HL-60 (cell line): Measurements from ENCODE around the gene TOGARAM1.

Source experiments
- DNase-seq, 2 experiments: peaks; one replicate each; pipeline ENCODE4 v3.0.0-alpha.2; 2010 to 2020; ENCODE audit warnings: low read depth in 1 of 2, low spot score in 1 of 2
- H3K27ac ChIP-seq: fragments of 250-450 bp; sonication (Bioruptor Pico); replicated peaks from 2 replicates; pipeline ENCODE4 v1.5.1; 2020; ENCODE audit warnings: mild to moderate bottlenecking, moderate library complexity
- H3K27me3 ChIP-seq: fragments of 250-450 bp; sonication (Bioruptor Pico); 2 replicates; pipeline ENCODE4 v1.5.1; 2021; ENCODE audit warnings: mild to moderate bottlenecking, moderate library complexity; ENCODE audit not compliant: insufficient read depth, poor library complexity, severe bottlenecking
- H3K4me3 ChIP-seq: replicated peaks from 2 replicates; pipeline ENCODE4 v1.5.1; 2011; ENCODE audit warnings: mild to moderate bottlenecking, control low read depth, low read length; ENCODE audit not compliant: insufficient read depth
- GABPA ChIP-seq: IDR thresholded peaks from 2 replicates; pipeline ENCODE4 v1.6.1; 2012; ENCODE audit warnings: low read depth
- POLR2AphosphoS5 ChIP-seq: IDR thresholded peaks from 2 replicates; pipeline ENCODE4 v1.6.1; 2012; ENCODE audit warnings: low read depth
- SPI1 ChIP-seq: IDR thresholded peaks from 2 replicates; pipeline ENCODE4 v1.6.1; 2012; ENCODE audit warnings: low read depth, mild to moderate bottlenecking, borderline replicate concordance
- TF ChIP-seq, protein P1 (sequence below): IDR thresholded peaks from one replicate; pipeline ENCODE4 v1.5.1; 2011; ENCODE audit warnings: low read length, control low read depth, inconsistent platforms; ENCODE audit not compliant: insufficient read depth
- TF ChIP-seq, protein P2 (sequence below): IDR thresholded peaks from 2 replicates; pipeline ENCODE4 v1.6.1; 2012; ENCODE audit warnings: low read depth; ENCODE audit not compliant: insufficient replicate concordance

The TOGARAM1 gene

DNA sequence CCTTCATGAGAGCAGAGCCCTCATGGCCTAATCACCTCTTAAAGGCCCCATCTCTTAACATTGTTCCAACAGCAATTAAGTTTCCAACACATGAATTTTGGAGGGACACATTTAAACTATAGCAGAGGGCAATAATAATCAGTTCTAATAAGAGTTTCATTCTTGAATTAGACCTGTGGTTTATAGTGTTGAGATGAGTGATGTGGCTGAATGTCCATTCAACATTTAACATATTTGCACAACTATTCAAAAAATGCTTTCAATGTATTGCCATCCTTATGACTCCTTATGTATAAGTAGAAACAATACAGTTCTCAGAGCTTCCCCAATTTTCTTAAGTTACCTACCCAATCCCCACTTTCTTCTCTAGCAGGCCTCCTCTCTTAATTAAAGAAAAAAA is 21.8 kb upstream of the TOGARAM1 start:
- no peak for DNase-seq
- TF ChIP-seq POLR2AphosphoS5 (no peak), GABPA (no peak), SPI1 (no peak)
- TF ChIP-seq, protein P1, sequence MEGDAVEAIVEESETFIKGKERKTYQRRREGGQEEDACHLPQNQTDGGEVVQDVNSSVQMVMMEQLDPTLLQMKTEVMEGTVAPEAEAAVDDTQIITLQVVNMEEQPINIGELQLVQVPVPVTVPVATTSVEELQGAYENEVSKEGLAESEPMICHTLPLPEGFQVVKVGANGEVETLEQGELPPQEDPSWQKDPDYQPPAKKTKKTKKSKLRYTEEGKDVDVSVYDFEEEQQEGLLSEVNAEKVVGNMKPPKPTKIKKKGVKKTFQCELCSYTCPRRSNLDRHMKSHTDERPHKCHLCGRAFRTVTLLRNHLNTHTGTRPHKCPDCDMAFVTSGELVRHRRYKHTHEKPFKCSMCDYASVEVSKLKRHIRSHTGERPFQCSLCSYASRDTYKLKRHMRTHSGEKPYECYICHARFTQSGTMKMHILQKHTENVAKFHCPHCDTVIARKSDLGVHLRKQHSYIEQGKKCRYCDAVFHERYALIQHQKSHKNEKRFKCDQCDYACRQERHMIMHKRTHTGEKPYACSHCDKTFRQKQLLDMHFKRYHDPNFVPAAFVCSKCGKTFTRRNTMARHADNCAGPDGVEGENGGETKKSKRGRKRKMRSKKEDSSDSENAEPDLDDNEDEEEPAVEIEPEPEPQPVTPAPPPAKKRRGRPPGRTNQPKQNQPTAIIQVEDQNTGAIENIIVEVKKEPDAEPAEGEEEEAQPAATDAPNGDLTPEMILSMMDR, result no peak
- TF ChIP-seq, protein P2, sequence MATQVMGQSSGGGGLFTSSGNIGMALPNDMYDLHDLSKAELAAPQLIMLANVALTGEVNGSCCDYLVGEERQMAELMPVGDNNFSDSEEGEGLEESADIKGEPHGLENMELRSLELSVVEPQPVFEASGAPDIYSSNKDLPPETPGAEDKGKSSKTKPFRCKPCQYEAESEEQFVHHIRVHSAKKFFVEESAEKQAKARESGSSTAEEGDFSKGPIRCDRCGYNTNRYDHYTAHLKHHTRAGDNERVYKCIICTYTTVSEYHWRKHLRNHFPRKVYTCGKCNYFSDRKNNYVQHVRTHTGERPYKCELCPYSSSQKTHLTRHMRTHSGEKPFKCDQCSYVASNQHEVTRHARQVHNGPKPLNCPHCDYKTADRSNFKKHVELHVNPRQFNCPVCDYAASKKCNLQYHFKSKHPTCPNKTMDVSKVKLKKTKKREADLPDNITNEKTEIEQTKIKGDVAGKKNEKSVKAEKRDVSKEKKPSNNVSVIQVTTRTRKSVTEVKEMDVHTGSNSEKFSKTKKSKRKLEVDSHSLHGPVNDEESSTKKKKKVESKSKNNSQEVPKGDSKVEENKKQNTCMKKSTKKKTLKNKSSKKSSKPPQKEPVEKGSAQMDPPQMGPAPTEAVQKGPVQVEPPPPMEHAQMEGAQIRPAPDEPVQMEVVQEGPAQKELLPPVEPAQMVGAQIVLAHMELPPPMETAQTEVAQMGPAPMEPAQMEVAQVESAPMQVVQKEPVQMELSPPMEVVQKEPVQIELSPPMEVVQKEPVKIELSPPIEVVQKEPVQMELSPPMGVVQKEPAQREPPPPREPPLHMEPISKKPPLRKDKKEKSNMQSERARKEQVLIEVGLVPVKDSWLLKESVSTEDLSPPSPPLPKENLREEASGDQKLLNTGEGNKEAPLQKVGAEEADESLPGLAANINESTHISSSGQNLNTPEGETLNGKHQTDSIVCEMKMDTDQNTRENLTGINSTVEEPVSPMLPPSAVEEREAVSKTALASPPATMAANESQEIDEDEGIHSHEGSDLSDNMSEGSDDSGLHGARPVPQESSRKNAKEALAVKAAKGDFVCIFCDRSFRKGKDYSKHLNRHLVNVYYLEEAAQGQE, result no peak
- no peaks in the 10 kb centered on the region for H3K27me3 ChIP-seq
- no peak overlapping the region; the same call in 1 of the 2 replicates for H3K27ac ChIP-seq
- no peak overlapping the region for H3K4me3 ChIP-seq

DNA sequence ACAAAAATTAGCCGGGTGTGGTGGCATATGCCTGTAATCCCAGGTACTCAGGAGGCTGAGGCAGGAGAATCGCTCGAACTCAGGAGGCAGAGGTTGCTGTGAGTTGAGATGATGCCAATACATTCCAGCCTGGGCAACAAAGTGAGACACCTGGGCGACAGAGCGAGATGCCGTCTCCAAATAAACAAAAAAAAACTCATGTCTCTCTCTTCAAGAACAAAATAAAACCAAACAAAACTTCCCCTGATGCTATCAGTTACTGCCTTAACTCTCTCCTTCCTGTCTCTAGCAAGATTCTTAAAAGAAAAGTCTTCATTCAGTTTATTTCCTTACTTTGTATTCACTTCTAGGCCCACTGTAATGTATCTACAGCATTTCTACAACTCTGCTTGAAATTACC is 21.0 kb upstream of the TOGARAM1 start:
- Histone ChIP-seq H3K27ac (no peak overlapping the region), H3K27me3 (no peaks in the 10 kb centered on the region), H3K4me3 (no peak overlapping the region)
- TF ChIP-seq POLR2AphosphoS5 (no peak), SPI1 (no peak), GABPA (no peak)
- TF ChIP-seq, protein P2, result no peak
- DNase-seq, result no peak

DNA sequence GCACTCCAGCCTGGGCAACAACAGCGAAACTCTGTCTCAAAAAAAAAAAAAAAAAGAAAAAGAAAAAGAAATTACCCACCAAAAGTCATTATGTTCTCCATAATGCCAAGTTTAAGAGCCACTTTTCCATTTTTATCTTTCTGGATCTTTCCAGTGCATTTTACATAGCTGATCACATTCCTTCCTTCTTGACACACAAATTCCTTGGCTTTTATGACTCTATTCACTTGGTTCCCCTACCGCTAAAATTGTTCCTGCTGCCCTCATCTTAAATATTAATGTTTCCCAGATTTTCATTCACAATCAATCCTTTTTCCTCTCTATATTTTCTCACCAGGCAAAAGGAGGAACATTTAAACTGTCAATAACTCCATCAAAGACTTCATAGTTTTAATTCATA is 20.4 kb upstream of the TOGARAM1 start:
- H3K27me3 ChIP-seq, result no peaks in the 10 kb centered on the region
- no peak for DNase-seq
- H3K27ac ChIP-seq, result no peak overlapping the region
- H3K4me3 ChIP-seq, result no peak overlapping the region
- TF ChIP-seq POLR2AphosphoS5 (no peak), GABPA (no peak), SPI1 (no peak)
- TF ChIP-seq, protein P2, result no peak
- TF ChIP-seq, protein P1, result no peak
